Activated CD4-positive, alpha-beta T cell treated with anti-CD3 and anti-CD28 coated beads, Interleukin-2, amount 10 ng/mL, durations not matched to agents 24 days and 14 days (primary cell): ENCODE data around the gene RALGDS. TPM values are rescaled to one million over a fixed set of nuclear protein-coding genes. Genes with fewer than 3 reads are reported as not detected.
A peak's percentile ranks its signal among the peaks of the same experiment; 100 is the strongest.

Source experiments
- DNase-seq: peaks from one replicate; pipeline ENCODE4 v3.0.0; 2022
- H3K27ac Mint-ChIP-seq: one replicate; pipeline ENCODE4 v1.8.0; 2022; ENCODE audit warnings: mild to moderate bottlenecking, mixed read lengths
- H3K27me3 Mint-ChIP-seq: one replicate; pipeline ENCODE4 v1.8.0; 2022; ENCODE audit warnings: mixed read lengths
- H3K36me3 Mint-ChIP-seq: one replicate; pipeline ENCODE4 v1.8.0; 2022; ENCODE audit warnings: low read depth, mild to moderate bottlenecking, mixed read lengths
- H3K4me1 Mint-ChIP-seq: one replicate; pipeline ENCODE4 v1.8.0; 2021; ENCODE audit warnings: mixed read lengths
- H3K4me3 Mint-ChIP-seq: one replicate; pipeline ENCODE4 v1.8.0; 2022; ENCODE audit warnings: mild to moderate bottlenecking, moderate library complexity, mixed read lengths
- H3K9me3 Mint-ChIP-seq: one replicate; pipeline ENCODE4 v1.8.0; 2021; ENCODE audit warnings: mixed read lengths
- intact Hi-C: fragments of 100-400 bp; cut with micrococcal nuclease; formaldehyde crosslinking; loops from one replicate; pipeline ENCODE4 v1.15.1; 2023
- total RNA-seq: library from RNA; stranded (reverse); gene quantifications from 2 replicates; pipeline ENCODE4 v1.2.3, GENCODE V29; 2022

Gene RALGDS
- total RNA-seq, 1 donor from 2014 or later, result 93.0 TPM

GRCh38 chr9:133146746-133147411, 25.8 kb upstream of the RALGDS start:
- H3K9me3 Mint-ChIP-seq, result no peaks in the 10 kb centered on the region
- H3K27ac Mint-ChIP-seq, result peak overlapping the region; percentile 96
- peak overlapping the region; percentile 97 for H3K4me3 Mint-ChIP-seq
- H3K36me3 Mint-ChIP-seq, result peaks cover 14% of the 10 kb centered on the region
- DNase-seq, result no peak
- H3K27me3 Mint-ChIP-seq, result no peaks in the 10 kb centered on the region
- intact Hi-C loops, result loop anchor here (5.0 to 10.0 kb wide), 2 partner anchors 225 to 272 kb away; partner anchors contain the start of genes AK8 and SPACA9
- peaks cover 47% of the 10 kb centered on the region for H3K4me1 Mint-ChIP-seq

GRCh38 chr9:133144904-133145851, 24.1 kb upstream of the RALGDS start:
- peak overlapping the region; percentile 84 for H3K4me3 Mint-ChIP-seq
- no peaks in the 10 kb centered on the region for H3K27me3 Mint-ChIP-seq
- intact Hi-C loops, result loop anchor here (1.0 to 10.0 kb wide), 6 partner anchors 12 to 270 kb away; partner anchors contain the start of genes AK8, RALGDS and SPACA9
- DNase-seq, result no peak
- H3K9me3 Mint-ChIP-seq, result no peaks in the 10 kb centered on the region
- peaks cover 14% of the 10 kb centered on the region for H3K36me3 Mint-ChIP-seq
- peaks cover 59% of the 10 kb centered on the region for H3K4me1 Mint-ChIP-seq
- peak overlapping the region; percentile 93 for H3K27ac Mint-ChIP-seq

- intact Hi-C loops, result loop anchor here (1.0 to 10.0 kb wide), 5 partner anchors 11 to 270 kb away; partner anchors contain the start of genes AK8, RALGDS and SPACA9
- Mint-ChIP-seq H3K4me1 (peaks cover 57% of the 10 kb centered on the region), H3K27ac (peak overlapping the region; percentile 93), H3K9me3 (no peaks in the 10 kb centered on the region), H3K36me3 (peaks cover 14% of the 10 kb centered on the region), H3K27me3 (no peaks in the 10 kb centered on the region), H3K4me3 (peak overlapping the region; percentile 84)
- peak; percentile 98 for DNase-seq
Observed at GRCh38 chr9:133144142-133144903, 23.3 kb upstream of the RALGDS start.

- peaks cover 60% of the 10 kb centered on the region for H3K4me1 Mint-ChIP-seq
- H3K27me3 Mint-ChIP-seq, result no peaks in the 10 kb centered on the region
- intact Hi-C loops, result loop anchor here (1.0 to 10.0 kb wide), 5 partner anchors 10 to 269 kb away; partner anchors contain the start of genes AK8, RALGDS and SPACA9
- H3K4me3 Mint-ChIP-seq, result peak overlapping the region; percentile 84
- H3K36me3 Mint-ChIP-seq, result peaks cover 17% of the 10 kb centered on the region
- no peak for DNase-seq
- H3K9me3 Mint-ChIP-seq, result no peaks in the 10 kb centered on the region
- peak overlapping the region; percentile 93 for H3K27ac Mint-ChIP-seq
Observed at GRCh38 chr9:133143639-133144141, 22.6 kb upstream of the RALGDS start.

GRCh38 chr9:133142684-133143622, 21.9 kb upstream of the RALGDS start:
- peaks cover 16% of the 10 kb centered on the region for H3K36me3 Mint-ChIP-seq
- no peaks in the 10 kb centered on the region for H3K9me3 Mint-ChIP-seq
- peak; percentile 77 for DNase-seq
- peaks cover 63% of the 10 kb centered on the region for H3K4me1 Mint-ChIP-seq
- intact Hi-C loops, result loop anchor here (10.0 kb wide), 1 partner anchor 268 kb away; the partner anchor contains the start of genes AK8 and SPACA9
- no peaks in the 10 kb centered on the region for H3K27me3 Mint-ChIP-seq
- H3K27ac Mint-ChIP-seq, result peak overlapping the region; percentile 89
- H3K4me3 Mint-ChIP-seq, result peak overlapping the region; percentile 67

GRCh38 chr9:133141833-133142595, 21.0 kb upstream of the RALGDS start:
- Mint-ChIP-seq H3K27ac (peak overlapping the region; percentile 89), H3K4me1 (peaks cover 65% of the 10 kb centered on the region), H3K36me3 (peaks cover 13% of the 10 kb centered on the region), H3K4me3 (peak overlapping the region; percentile 67), H3K27me3 (no peaks in the 10 kb centered on the region), H3K9me3 (no peaks in the 10 kb centered on the region)
- intact Hi-C loops, result loop anchor here (10.0 kb wide), 1 partner anchor 267 kb away; the partner anchor contains the start of genes AK8 and SPACA9
- DNase-seq, result peak; percentile 90

GRCh38 chr9:133140606-133141005, 19.6 kb upstream of the RALGDS start:
- DNase-seq, result no peak
- Mint-ChIP-seq H3K4me3 (no peak overlapping the region), H3K27ac (peak overlapping the region; percentile 89), H3K36me3 (peaks cover 17% of the 10 kb centered on the region), H3K27me3 (no peaks in the 10 kb centered on the region), H3K4me1 (peaks cover 65% of the 10 kb centered on the region), H3K9me3 (no peaks in the 10 kb centered on the region)
- intact Hi-C loops, result loop anchor here (10.0 kb wide), 1 partner anchor 266 kb away; the partner anchor contains the start of genes AK8 and SPACA9

- Mint-ChIP-seq H3K27me3 (no peaks in the 10 kb centered on the region), H3K9me3 (no peaks in the 10 kb centered on the region), H3K36me3 (peaks cover 17% of the 10 kb centered on the region), H3K4me3 (no peak overlapping the region), H3K27ac (peak overlapping the region; percentile 58), H3K4me1 (peaks cover 63% of the 10 kb centered on the region)
- intact Hi-C loops, result loop anchor here (10.0 kb wide), 1 partner anchor 265 kb away; the partner anchor contains the start of genes AK8 and SPACA9
- DNase-seq, result no peak
Observed at GRCh38 chr9:133140174-133140505, 19.1 kb upstream of the RALGDS start.

GRCh38 chr9:133139246-133140173, 18.5 kb upstream of the RALGDS start:
- H3K27me3 Mint-ChIP-seq, result no peaks in the 10 kb centered on the region
- no peak for DNase-seq
- intact Hi-C loops, result loop anchor here (10.0 kb wide), 1 partner anchor 265 kb away; the partner anchor contains the start of genes AK8 and SPACA9
- no peaks in the 10 kb centered on the region for H3K9me3 Mint-ChIP-seq
- peaks cover 63% of the 10 kb centered on the region for H3K4me1 Mint-ChIP-seq
- H3K4me3 Mint-ChIP-seq, result no peak overlapping the region
- H3K27ac Mint-ChIP-seq, result peak overlapping the region; percentile 100
- peaks cover 17% of the 10 kb centered on the region for H3K36me3 Mint-ChIP-seq

GRCh38 chr9:133137451-133138231, 16.6 kb upstream of the RALGDS start:
- intact Hi-C loops, result no loop called here
- Mint-ChIP-seq H3K27ac (peak overlapping the region; percentile 100), H3K27me3 (no peaks in the 10 kb centered on the region), H3K9me3 (no peaks in the 10 kb centered on the region), H3K4me3 (peak overlapping the region; percentile 72), H3K4me1 (peaks cover 63% of the 10 kb centered on the region), H3K36me3 (peaks cover 14% of the 10 kb centered on the region)
- DNase-seq, result peak; percentile 85
